Measurements from ENCODE around the gene TNIK.

TNIK gene

GRCh38 chr3:171113716-171114115 is 346.5 kb downstream of the TNIK start:
- DNase-seq: no peak

- no peak for DNase-seq
Observed at GRCh38 chr3:171110715-171111114, 349.5 kb downstream of the TNIK start.

- DNase-seq: no peak
Observed at GRCh38 chr3:171108066-171108465, 352.1 kb downstream of the TNIK start.

GRCh38 chr3:171103185-171103584 is 357.0 kb downstream of the TNIK start:
- no peak for DNase-seq

- DNase-seq: no peak
Observed at GRCh38 chr3:171101982-171102641, 358.1 kb downstream of the TNIK start.

- DNase-seq: no peak
Observed at GRCh38 chr3:171099911-171100310, 360.3 kb downstream of the TNIK start.

GRCh38 chr3:171095063-171095462 is 365.1 kb downstream of the TNIK start:
- no peak for DNase-seq

- no peak for DNase-seq
Observed at GRCh38 chr3:171094411-171094810, 365.8 kb downstream of the TNIK start.

GRCh38 chr3:171093462-171093861 is 366.7 kb downstream of the TNIK start:
- DNase-seq: no peak

GRCh38 chr3:171092467-171092911 is 367.7 kb downstream of the TNIK start:
- no peak for DNase-seq

- no peak for DNase-seq
Observed at GRCh38 chr3:171090321-171090720, 369.9 kb downstream of the TNIK start.

- no peak for DNase-seq
Observed at GRCh38 chr3:171088964-171089754, 371.0 kb downstream of the TNIK start.

- no peak for DNase-seq
Observed at GRCh38 chr3:171088496-171088895, 371.7 kb downstream of the TNIK start.

- DNase-seq: no peak
Observed at GRCh38 chr3:171086914-171087313, 373.3 kb downstream of the TNIK start.

- no peak for DNase-seq
Observed at GRCh38 chr3:171077261-171077660, 382.9 kb downstream of the TNIK start.

GRCh38 chr3:171072432-171072831 is 387.8 kb downstream of the TNIK start:
- DNase-seq: no peak

- DNase-seq: no peak
Observed at GRCh38 chr3:171068658-171069057, 391.5 kb downstream of the TNIK start.

- DNase-seq: no peak
Observed at GRCh38 chr3:171066206-171066605, 394.0 kb downstream of the TNIK start.

- no peak for DNase-seq
Observed at GRCh38 chr3:171065732-171066131, 394.5 kb downstream of the TNIK start.

GRCh38 chr3:171064461-171064860 is 395.7 kb downstream of the TNIK start:
- no peak for DNase-seq

GRCh38 chr3:171061749-171062148 is 398.5 kb downstream of the TNIK start:
- no peak for DNase-seq

- no peak for DNase-seq
Observed at GRCh38 chr3:171059978-171060377, 400.2 kb downstream of the TNIK start.

GRCh38 chr3:171058873-171059603 is 401.2 kb downstream of the TNIK start:
- DNase-seq: no peak

- no peak for DNase-seq
Observed at GRCh38 chr3:171058058-171058457, 402.1 kb downstream of the TNIK start.
